ENCODE data around the gene ATP2B3.
A peak's percentile ranks its signal among the peaks of the same experiment; 100 is the strongest.

Gene ATP2B3

GRCh38 chrX:153539171-153539978, 21.9 kb downstream of the ATP2B3 start:
- DNase-seq, result peak; percentile 23

DNA sequence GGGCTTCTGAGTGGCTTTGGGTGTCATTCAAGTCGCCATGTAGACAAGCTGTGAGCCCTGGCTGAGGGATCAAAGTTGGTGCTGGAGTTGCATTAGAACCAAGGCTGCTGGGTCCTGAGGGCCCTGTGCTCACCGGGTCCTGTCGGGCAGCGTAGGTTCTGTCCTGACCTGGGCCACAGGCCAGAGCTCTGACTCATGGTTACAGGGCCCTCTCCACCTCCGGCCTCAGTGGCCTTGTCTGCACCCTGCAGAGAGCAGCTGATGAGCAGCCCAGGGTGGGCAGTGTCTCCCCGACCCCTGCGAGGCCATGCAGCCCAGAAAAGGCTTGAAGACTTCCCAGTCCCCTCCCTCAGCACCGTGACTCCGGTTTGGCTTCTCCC, 22.5 kb downstream of the ATP2B3 start:
- no peak for DNase-seq

DNA sequence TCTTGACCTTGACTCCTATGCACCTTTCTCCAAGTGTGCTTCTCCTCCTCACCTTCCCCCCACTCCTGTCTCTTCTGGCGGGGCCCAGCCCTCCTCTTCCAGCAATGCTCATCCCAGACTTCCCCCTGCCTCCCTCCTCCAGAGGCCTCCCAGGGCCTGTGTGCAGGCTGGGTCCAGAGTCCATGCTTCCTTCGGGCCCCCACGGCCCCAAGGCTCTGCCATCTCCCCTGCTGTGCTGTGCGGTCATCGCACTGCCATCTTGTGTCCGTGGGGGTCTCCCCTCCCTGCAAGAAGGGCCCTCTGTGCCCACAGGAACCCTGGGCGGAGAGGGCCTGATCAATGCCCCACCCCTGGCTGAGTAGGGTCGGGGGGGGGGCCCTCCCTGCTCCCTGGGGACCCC, 27.3 kb downstream of the ATP2B3 start:
- no peak for DNase-seq

GRCh38 chrX:153546386-153546785, 28.9 kb downstream of the ATP2B3 start:
- DNase-seq, result no peak

DNA sequence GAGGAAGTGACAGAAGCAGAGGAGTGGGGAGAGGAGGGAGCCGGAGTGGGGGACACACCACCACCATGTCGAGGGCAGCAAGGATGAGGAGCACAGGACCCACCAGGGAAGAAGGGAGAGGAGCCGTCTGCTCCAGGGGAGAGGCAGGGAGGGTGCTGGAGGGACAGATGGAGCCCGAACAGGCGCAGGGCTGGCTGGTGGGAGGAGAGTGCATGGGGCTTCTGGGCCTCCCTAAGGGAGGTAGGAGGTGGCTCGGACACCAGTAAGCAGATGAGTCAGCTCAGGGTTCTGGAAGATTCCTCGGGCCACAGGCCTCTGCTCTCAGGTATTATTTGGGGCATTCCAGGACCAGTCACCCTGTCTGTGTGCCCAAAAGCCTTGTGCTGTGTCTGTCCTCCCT, 29.8 kb downstream of the ATP2B3 start:
- no peak for DNase-seq

DNA sequence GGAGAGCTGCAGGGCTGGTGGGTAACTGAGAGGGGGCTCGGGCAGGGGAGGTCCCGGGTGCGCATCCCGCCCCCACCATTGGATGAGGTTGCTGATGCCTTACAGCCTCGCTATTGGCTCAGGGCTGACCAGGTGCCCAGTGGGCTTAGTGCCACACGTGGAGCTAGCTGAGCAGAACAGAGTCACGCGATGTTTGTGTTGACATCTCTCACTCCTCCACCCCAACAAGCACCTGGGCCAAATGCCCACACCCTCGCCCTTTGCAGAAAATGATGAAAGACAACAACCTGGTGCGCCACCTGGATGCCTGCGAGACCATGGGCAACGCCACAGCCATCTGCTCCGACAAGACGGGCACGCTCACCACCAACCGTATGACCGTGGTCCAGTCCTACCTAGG, 31.8 kb downstream of the ATP2B3 start:
- DNase-seq, result no peak

DNA sequence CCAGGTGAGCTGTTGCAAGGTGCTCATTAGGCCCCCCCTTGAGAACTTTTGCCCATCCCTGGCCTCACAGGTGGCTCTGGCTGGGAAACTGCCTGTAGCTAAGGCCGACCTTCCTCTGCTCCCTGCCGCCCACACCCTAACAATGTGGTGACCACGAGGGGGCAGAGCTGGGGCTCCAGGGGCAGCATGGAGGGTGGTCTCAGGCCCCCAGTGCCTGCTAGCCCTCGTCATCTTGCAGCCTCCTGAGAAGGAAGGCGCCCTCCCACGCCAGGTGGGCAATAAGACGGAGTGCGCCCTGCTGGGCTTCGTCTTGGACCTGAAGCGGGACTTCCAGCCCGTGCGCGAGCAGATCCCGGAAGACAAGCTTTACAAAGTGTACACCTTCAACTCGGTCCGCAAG, 32.4 kb downstream of the ATP2B3 start:
- no peak for DNase-seq

DNA sequence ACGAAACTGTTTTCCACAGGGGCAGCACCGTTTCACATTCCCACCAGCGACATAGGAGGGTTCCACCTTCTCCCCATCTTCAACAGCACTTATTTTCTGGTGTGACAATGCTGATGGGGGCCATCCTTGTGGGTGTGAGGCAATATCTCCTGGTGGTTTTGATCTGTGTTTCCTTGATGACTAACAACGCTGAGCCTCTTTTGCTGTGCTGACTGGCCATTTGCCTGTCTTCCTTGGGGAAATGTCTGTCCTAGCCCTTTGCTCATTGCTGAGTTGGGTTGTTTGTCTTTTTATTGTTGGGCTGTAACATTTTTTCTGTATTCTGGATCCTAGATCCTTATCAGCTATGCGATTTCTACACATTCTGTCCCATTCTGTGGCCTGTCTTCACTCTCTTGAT, 33.7 kb downstream of the ATP2B3 start:
- DNase-seq, result no peak

GRCh38 chrX:153554519-153555167, 37.2 kb downstream of the ATP2B3 start:
- DNase-seq, result peak; percentile 24

DNA sequence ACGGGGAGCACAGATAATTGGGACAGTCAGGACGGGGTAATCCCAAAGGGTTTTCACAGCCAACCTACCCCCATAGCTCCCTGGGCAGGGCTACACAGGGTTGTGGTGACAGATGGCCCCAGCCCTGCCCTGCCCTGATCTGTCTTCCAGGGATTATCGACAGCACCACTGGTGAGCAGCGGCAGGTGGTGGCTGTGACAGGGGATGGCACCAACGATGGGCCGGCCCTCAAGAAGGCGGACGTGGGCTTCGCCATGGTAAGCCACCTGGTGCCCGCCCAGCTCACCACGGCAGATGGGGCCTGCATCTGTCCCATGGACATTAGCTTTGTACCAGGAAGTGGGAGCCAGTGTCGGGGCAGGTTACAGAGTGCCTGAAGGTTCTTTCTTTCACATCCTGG, 39.3 kb downstream of the ATP2B3 start:
- no peak for DNase-seq

DNA sequence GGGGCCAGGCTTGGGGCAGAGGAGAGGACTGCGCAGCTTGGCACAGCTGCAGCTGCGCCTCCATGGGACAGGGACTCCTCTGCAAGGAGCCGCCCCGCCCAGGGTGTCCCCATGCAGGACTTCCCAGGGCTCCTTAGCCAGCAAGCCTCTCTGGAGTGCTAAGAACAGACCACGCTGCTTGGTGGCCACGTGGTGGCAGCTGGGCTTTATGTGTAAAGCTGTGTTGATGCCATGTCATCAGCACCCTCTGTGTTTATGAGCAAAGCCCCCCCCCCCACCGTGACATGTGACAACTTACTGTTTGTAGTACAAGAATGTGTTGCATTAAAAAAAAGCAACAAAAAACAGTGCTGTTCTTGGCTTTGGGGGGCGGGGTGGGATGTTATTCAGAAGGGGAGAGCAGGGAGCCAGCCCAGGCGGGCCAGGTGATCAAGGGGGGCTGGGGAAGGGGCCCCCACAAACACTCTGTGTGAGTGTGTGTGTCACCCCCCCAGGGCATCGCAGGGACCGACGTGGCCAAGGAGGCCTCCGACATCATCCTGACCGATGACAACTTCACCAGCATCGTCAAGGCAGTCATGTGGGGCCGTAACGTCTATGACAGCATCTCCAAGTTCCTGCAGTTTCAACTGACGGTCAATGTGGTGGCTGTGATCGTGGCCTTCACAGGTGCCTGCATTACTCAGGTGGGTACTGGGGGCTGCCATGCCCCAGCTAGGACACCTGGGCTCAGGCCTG, 40.3 kb downstream of the ATP2B3 start:
- no peak for DNase-seq

DNA sequence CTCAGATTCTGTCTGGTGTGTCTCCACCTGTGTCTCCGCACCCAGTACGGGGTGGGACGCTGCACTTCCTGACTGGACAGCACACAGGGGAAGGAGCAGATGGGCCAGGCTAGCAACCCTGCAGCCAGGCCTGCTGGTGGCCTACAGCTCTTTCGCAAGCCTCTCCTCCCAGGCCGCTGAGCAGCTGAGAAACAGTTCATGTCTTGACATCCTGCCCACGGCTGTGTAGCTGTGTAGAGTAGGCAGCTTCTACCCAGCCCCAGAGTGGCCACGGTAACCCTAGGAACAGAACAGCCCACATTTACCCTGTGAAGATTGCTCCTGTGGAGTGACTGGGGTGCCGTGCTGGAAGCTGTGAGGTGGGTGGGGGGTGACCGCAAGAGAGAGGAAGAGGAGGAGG, 42.6 kb downstream of the ATP2B3 start:
- DNase-seq, result no peak

DNA sequence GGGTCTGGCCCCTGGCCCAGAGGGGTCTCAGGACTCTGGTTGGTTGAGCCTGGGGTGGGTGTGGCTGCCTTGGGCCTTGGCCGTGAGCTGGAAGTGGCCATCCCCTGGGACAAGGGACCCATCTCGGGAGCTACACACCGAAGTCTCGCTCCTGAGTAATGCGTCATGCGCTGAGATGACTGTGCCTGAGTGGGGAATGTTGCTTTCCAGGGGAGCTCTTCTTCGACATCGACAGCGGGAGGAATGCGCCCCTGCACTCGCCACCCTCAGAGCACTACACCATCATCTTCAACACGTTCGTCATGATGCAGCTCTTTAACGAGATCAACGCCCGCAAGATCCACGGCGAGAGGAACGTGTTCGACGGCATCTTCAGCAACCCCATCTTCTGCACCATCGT, 43.0 kb downstream of the ATP2B3 start:
- DNase-seq, result no peak

DNA sequence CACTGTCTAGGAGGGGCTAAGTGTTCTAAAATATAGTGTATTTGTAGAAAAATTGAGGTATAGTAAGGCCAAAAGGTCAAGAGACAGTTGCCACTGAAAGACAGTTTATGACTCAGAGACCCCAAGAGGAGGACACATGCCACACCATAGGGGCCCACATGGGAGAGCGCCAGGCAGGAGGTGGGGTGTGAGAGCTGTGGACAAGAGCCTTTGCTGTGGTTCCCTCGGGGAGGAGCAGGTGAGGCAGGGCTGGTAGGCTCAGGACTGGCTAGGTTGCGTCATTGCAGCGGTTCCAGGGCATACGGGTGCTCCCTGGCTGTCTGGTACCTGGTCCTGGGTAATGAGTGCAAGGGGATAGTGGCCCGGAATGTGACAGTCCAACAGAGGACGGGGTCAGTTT, 43.9 kb downstream of the ATP2B3 start:
- DNase-seq, result no peak

DNA sequence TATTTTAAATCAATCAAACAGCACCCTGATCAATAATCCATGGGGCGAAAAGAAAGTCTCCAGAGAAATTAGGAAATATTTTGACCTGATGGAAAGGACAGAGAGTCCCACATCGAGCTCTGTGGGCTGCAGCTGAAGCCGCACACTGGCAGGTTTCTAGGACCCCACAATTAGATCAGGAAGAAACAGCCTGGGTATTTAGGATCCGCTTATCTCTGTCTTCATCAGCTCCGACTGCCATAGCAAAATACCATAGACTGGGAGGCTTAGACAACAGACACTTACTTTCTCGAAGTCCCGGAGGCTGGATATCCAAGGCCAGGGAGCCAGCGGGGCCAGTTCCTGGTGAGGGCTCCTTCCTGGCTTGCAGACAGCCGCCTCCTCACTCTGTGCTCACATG, 45.1 kb downstream of the ATP2B3 start:
- DNase-seq, result no peak

DNA sequence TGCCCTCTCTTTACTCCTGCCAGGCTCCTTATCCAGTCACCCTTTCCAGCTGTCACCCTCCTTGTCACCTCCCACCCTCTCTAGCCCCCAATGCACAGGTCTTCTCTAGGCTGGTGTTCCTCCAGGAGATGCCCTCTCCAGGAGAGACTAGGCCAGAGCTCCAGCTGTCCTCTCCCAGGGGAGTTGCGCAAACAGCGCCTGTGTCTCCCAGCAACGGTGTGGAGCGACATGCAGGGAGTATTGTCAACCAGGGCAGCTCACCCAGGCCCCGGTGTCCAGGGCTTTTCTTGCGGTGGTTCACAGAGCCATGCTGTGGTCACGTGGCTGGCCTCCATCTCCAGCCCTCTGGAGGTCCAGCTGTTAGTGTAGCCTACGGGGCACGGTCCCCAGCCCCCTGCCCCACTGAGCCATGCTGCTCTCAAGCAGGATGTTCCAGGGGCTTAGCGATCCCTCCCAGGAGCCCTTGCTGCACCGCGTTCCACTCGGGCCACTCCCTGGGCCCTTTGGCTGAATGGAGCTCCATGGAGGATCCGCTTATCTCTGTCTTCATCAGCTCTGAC, 46.7 kb downstream of the ATP2B3 start:
- no peak for DNase-seq

GRCh38 chrX:153565996-153566580, 48.6 kb downstream of the ATP2B3 start:
- DNase-seq, result no peak

- no peak for DNase-seq
These were observed 51.1 kb downstream of the ATP2B3 start for GRCh38 chrX:153568451-153569011.

DNA sequence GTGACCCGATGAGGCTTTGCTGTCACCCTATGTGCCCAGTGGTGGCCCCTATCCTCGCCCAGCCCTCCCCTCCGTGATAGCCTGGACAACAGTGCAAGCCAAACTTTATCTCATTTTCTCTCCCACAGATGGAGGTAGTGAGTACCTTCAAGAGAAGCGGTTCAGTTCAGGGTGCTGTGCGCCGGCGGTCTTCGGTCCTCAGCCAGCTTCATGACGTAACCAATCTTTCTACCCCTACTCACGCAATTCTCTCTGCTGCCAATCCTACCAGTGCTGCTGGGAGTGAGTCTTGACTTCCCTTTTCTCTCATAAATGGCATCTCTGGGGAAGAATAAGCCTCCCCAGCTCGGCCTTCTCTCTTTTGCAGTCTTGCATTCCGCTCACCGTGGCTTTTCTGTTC, 52.0 kb downstream of the ATP2B3 start:
- DNase-seq, result no peak

DNA sequence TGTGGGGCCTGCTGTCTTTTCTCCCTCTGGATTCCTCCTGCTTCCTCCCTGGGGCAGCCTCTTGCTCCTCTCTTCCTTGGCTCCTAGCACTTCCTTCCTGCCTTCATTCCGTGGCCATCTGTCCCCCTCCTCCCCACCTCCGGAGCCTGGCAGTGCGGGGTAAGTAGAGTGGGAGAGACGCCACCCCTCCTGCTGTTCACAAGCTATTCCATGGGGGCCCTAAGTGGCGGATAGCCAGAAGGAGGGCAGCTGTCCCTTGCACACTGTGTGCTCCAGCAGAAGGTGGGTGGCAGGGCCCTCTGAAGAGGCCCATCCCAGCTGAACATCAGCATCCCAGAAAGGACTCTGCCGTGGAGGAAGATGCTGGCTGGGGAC, 54.1 kb downstream of the ATP2B3 start:
- DNase-seq, result no peak

GRCh38 chrX:153572601-153573000, 55.2 kb downstream of the ATP2B3 start:
- DNase-seq, result no peak

DNA sequence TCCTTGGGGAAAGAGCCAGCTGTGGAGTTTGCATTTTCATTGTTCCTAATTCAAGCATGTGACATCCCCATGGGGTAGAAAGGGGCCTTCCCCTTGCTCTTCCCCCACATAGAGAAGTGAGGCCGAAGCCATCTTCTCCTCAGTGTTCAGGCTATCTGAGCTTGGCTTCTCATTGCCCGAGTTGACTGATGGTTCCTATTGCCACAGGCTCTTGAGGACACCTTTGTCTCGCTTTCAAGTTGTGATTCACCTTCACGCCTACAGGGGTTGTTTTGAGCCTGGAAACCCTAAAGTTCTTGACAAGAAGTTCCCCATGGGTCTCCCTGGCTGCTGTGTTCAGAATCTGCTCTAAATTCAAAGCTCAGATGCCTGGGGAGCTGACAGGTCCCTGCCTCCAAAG, 56.5 kb downstream of the ATP2B3 start:
- DNase-seq, result no peak

- no peak for DNase-seq
These were observed 58.9 kb downstream of the ATP2B3 start for GRCh38 chrX:153576239-153576870.

Measured in NCI-H2227 treated with DMSO at 0.1 percent for 48 hours (cell line).